T-helper 2 cell (primary cell): ENCODE measurements around the gene DDX42.
A peak's percentile ranks its signal among the peaks of the same experiment; 100 is the strongest.
"Not testable (repeated sequence)": the region's sequence is repeated elsewhere in the genome, so short reads cannot be mapped to it uniquely, and the experiment has no call there.

ENCODE experiments used
- DNase-seq, 5 experiments: peaks; one replicate each; pipeline versions ENCODE4 v3.0.0 to v3.0.0-alpha.2; 2012 to 2022

Gene DDX42

DNA sequence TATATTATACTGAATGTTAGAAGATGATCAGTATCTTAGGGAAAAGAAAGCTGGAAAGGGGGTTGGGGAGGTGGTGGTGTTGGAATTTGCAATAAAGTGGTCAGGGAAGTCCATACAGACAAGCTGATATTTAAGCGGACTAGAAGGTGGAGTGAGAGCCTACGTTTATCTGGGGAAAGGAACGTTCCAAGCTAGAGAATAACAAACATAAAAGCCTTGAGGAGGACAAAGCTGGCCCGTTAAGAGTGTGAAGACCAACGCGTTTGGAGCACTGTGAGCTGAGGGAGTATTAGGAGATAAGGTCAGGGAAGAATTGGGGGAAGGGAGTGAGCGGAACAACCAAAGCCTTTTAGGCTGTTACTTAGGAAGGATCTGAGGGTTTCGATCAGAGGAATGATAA is 1.4 kb downstream of the DDX42 start:
- no peak for DNase-seq

DNA sequence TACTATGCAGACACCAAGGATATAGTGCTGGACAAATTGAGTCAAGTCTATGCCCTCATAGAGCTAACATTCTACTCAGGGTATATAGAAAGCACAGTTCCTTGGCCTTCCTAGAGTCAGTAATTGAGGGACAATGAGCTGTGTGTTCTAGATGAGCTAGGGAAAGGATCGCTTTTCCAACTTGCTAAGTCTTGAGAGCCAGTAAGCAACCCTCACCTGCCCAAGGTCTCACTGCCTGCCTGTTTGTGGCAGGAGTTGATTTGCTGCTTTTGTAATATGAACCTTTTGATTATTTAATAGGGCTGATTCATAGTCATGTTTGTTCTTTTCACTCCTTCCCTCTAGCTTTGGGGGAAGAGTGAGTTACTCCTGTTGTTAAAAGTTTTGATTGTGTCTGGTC is 6.5 kb downstream of the DDX42 start:
- no peak for DNase-seq

DNA sequence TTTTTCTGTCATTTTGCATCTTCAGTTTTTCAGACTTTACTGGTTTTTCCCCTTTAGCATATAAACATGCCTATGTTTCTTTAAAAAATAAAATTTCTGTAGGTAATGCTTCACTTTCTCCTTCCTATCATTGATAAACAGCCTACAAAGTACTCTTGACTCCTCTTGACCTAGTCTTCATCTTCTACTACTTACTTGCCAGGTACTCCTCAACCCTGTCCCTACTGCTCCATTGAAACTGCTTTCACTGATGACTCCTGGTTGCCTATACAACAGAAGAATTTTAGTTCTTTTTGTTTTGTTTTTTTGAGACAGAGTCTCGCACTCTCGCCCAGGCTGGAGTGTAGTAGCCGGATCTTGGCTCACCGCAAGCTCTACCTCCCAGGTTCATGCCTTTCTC is 7.0 kb downstream of the DDX42 start:
- no peak for DNase-seq

DNA sequence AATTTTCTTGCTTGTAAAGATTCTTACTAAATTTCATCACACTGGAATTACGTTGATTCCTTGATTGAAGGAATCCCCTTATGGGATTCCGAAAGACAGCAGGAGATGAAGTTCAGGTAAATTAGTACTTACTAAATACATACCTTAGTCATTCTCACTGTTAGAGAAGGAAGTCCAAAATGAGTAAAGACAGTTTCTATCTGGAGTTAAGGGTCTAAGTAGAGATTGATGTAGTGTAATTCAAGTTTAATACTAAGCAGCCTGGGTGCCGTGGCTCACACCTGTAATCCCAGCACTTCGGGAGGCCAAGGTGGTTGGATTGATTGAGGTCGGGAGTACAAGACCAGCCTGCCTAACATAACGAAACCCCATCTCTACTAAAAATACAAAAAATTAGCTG is 9.6 kb downstream of the DDX42 start:
- no peak for DNase-seq

DNA sequence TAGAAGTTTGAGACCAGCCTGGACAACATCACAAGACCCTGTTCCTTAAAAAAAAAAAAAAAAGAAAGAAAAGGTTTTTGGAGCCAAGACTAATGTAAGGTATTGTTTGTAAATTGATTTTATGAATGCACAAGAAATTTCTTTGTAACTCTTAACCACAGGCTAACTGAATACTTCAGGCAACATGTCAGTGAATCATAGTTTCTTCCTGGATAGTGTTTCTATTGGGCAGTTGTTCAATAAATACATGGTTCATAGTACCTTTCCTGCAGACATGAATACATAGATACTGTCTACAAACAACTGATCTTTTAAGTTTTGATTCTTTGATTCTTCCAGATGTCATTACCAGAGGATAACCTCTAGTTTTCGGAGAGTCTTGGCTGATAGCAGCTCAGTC is 11.6 kb downstream of the DDX42 start:
- DNase-seq: no peak

DNA sequence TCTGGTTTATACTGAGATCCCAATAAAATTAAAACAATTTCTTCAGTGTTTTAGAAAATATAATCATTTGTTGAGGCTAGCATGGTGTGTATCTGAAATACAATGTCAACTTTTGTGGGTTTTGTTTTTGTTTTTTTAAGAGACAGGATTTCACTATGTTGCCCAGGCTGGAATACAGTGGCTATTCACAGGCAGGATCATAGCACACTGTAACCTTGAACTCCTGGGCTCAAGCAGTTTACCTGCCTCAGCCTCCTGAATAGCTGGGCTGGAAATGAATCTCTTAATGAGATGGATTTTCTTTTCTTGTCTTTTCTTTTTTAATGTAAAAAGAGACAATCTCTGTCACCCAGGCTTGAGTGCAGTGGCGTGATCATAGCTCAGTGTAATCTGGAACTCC is 12.1 kb downstream of the DDX42 start:
- no peak for DNase-seq

DNA sequence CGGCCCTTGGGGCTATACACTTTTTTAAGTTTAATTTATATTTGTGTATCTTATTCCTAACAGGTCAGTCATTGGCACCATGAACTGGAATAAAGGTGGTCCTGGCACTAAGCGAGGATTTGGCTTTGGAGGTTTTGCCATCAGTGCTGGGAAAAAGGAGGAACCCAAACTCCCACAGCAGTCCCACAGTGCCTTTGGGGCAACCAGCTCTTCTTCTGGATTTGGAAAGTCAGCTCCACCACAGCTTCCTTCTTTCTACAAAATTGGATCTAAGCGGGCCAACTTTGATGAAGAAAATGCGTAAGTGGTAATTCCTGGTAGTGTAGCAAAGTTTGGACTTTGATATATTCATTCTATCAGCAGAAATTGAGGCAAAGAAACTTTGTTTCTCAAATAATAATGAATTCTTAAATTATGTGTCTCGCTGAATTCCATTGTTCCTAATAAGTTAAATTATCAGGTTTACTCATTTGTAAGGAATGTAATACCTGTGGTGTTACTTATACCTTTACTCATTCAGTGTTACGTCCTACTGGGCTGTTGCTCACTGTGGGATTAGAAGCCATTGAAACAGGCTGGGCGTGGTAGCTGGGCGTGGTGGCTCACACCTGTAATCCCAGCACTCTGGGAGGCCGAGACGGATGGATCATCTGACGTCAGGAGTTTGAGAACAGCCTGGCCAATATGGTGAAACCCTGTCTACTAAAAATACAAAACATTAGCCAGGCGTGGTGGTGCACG is 13.2 kb downstream of the DDX42 start:
- DNase-seq: no peak

DNA sequence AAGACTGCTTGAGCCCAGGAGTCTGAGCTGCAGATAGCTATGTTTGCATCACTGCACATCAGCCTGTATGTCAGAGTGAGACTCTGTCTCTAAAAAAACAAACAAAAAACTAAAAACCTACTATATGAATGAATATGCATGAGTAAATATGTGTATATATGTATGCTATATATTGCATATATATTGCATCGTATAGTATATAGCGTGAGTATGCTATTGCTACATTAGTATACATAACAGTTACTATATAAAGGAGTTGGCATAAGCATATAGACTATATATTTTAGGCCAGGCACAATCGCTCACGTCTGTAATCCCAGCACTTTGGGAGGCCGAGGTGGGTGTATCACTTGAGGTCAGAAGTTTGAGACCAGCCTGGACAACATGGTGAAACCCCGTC is 16.1 kb downstream of the DDX42 start:
- DNase-seq: no peak

DNA sequence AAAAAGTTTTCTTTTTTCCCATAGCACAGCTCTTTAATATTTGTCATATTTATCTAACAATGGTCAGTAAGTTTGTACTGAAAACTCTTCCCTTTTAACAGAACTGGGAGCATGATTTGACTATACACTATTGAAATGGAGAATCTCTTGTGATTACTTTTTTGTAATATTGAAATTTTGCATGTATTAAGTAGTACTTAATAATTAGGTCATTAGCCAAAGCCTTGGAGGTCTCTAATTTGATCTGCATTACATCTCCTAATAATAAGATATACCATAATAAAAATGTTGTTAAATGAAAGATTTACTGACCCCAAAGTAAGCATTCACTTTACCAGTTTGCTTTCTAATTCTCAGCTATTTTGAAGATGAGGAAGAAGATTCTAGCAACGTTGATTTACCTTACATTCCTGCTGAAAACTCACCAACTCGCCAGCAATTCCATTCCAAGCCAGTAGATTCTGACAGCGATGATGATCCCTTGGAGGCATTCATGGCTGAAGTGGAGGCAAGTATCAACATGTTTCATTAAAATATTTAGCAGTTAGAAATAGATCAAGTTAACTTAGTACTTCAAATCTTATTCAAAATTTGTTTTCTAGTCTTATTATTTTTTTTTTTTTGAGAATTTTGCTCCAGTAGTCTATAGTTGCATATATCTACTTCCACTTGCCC is 18.2 kb downstream of the DDX42 start:
- DNase-seq: no peak

DNA sequence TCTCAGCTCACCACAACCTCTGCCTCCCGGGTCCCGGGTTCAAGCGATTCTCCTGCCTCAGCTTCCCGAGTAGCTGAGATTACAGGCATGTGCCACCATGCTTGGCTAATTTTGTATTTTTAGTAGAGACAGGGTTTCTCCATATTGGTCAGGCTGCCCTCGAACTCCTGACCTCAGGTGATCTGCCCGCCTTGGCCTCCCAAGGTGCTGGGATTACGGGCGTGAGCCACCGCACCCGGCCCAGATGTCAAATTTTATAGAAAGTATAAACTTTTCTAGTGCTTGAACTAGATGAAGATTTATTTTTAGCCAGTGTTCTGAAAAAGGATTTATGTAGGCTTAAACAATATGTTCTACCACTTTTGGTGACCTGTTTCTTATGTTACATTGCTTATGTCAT is 22.4 kb downstream of the DDX42 start:
- DNase-seq: not testable (repeated sequence)

DNA sequence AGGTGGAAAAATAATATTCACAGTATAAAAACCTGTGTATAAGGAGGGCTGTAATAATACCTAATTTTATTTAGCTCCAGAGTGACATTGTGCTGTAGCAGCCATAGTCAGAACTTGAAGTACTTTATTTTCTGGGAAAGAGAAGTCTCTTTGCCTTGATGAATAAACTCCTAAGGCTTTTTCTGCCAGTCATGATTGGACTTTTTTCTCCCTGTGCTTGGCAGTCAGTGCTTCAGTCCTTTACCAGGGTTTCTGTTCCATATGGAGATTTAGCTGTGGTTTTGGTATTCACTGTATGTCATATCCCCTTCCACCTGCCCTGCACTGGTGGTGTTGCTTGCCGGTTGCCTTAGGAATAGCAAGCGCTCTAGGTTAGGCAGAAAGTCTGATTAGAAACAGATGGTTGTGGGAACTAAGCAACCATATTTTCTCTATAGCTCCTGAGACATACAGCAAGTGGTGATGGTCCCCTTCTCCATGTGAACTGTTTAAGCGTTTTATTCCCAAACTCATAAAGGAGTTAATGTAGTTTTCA is 24.7 kb downstream of the DDX42 start:
- no peak for DNase-seq

DNA sequence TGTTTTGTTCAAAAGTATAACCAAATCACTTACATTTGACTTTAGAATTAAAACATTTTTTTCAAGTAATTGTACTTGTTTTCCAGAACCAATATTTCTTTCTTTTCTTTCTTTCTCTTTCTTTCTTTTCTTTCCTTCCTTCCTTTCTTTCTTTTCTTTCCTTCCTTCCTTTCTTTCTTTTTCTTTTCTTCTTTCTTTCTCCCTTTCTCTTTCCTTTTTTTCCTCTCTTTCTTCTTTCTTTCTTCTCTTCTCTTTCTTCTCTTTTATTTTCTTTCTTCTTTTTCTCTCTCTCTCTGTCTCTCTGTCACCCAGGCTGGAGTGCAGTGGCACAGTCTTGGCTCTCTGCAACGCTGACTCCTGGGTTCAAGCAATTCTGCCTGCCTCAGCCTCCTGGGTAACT is 26.8 kb downstream of the DDX42 start:
- no peak for DNase-seq

DNA sequence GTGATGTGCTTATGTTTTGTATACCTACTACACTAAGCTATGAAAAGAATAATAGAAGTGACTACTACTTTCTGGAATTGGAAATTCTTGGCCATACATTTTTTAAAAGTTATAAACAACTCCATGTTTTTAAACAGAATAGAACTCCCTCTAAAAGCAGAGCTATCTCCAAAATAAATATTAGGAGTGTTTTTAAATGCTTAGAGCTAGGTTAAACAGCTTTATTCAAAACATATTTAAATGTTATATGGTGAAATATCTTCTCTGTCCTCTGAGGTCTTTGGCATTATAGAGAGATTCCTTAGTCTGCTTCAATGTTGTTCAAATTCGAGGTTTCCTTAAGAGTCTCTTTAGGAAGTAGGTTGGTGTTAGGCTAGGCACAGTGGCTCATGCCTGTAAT is 30.4 kb downstream of the DDX42 start:
- no peak for DNase-seq

DNA sequence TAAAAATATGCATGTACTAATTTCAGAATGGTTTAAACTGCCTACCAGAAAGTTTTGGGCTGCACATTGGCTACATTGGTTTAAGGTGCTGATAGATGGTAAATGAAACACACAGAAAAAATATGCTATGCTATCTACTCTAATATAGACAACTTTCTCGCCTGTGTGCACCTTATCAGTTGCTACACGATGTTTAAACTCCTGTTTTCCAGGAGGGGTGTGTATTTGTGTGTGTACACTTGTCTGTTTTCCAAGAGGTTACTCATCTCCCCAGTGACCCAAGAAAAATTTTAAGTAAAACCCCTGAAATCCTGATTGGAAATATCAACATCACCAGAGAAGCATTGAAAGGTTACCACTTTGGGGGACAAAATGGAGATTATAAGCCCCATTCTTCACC is 31.6 kb downstream of the DDX42 start:
- no peak for DNase-seq

DNA sequence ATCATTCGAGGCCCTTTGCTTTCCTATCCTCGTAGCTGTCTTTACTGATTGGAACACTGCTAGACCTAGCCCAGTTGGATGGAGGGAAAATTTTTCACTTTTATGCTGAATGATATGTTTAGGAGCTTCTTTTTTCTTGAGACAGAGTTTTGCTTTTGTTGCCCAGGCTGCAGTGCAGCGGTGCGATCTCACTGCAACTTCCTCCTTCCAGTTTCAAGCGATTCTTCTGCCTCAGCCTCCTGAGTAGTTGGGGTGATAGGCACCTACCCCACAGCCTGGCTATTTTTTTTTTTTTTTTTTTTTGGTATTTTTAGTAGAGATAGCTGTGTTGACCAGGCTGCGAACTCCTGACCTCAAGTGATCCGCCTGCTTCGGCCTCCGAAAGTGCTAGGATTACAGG is 36.0 kb downstream of the DDX42 start:
- DNase-seq: no peak

DNA sequence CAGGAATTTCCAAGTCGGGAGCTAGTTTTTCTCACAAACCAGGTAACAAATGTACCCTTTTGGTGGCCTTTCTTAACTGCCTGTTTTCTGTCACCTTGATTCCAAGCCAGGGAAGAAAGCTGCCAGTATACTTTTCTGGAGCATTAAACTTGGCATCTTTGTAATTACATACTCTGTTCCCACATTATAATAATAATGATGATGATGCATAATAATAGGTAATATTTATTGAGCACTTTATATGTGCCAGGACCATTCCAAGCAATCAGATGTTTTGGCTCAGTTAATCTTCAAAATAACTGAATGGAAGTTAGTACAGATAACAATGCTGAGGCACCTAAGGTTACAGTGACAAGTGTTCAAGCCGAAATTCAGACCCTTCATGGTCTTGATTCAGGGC is 42.2 kb downstream of the DDX42 start:
- no peak for DNase-seq

DNA sequence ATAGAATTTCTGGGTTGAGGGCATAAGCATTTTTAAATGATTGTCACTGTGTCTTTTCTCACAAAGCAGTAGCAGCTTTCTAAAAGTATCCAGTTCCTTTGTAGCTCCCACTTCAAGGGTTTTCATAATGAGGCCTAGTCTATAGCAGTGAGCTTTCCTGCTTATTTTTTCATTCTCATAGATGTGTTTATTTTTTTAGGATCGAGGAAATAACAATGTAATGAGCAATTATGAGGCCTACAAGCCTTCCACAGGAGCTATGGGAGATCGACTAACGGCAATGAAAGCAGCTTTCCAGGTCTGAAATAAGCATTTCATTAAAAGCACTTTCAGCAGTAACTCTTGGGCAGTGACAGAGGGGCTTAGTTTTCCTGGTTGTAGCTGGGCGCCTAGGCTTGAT is 42.7 kb downstream of the DDX42 start:
- DNase-seq: no peak

DNA sequence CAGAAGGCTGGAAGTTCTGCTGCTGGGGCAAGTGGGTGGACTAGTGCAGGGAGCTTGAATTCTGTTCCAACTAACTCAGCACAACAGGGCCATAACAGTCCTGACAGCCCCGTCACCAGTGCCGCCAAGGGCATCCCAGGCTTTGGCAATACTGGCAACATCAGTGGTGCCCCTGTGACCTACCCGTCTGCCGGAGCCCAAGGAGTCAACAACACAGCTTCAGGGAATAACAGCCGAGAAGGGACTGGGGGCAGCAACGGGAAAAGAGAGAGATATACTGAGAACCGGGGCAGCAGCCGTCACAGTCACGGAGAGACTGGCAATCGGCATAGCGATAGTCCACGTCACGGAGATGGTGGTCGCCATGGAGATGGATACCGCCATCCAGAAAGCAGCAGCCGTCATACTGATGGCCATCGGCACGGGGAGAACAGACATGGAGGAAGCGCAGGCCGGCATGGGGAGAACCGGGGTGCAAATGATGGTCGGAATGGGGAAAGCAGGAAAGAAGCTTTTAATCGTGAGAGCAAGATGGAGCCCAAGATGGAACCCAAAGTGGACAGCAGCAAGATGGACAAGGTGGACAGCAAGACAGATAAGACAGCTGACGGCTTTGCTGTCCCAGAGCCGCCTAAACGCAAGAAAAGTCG is 43.9 kb downstream of the DDX42 start:
- no peak for DNase-seq

DNA sequence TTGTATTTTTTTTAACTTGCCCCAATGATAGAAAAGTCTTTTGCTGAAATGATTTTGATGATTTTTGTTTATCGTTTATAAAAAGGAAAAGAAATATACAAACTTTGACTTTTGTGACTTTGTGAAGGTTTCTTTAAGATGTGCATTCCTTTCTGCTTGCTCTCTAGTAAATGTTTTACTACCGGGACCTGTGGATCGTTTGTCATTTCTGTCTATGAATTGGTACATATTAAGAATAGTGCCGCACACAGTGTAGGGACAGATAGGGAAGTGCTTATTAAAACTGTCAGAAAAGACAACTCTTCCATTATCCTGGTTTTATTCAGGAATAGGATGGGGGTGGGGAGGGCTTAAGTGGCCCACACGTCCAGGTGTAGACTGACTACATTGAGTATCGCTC is 45.2 kb downstream of the DDX42 start:
- no peak for DNase-seq

DNA sequence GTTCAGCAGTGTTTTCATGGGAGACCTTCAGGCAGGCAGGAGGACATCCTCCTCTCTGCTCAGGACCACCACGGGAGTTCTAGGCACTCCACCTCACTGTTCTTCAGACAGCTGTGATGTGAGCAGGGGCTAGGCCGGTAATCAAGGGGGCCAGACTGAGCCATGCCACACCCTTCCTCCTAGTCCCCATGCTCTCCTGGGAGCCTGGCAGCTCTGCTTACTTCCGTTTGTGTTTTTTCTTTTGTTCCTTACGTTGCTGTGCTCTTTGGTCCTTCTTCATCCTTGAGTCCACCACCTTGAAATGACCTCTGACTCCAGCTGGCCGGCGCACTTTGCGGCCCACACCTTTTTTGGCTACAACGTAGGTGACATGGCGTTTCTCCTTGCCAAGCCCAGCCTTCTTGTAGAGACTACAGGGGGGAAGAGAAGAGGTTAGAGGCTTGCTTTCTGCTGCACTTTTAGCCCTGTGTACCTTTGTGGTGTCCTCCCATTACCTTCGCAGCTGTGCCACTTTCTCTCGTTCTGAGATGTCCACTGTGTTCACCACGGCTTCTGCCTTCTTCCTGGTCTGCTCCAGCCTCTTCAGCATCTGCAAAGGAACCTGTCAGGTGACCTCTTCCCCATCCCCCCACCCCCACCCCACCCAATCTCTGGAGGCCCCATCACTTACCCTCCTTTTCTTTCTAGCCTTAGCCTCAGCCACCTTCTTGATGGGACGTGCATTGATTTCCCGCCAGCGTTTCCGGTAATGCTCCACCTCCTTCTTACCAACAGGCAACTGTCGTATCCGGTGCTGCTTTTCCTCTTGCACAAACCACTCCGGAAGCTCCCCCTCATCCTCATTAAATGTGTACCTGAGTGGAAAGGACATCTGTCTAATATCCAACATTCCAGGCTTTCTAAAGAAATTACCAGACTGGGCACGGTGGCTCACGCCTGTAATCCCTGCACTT is 45.9 kb downstream of the DDX42 start:
- DNase-seq: peak in 1 of 5 experiments; percentile 65

DNA sequence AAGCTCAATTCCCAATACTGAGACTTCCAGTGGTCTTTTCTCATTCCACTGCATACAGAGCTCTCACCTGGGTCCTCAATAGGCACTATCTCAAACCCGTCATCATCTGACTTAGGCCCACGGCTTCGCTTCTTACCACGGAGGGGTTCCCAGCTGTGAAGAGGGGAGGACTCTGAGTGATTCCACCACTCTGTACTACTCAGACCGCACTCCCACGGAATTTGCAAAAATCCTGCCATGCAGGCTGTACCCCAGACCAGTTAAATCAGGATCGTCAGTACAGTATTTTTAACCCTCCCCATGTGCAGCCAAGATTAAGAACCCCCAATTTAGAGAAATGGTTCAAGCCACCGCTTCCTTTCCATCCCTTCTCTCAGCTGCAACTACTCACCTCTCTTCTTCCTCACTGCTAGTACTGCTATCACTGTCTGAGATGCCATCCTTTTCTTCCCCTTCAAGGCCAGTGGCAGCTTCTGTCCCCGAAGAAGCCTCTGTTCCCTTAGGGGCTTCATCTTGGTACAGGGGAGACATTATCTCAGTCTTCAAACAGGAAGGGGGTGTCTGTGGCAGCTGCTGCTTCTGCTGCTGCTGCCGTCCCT is 47.1 kb downstream of the DDX42 start:
- peak in 1 of 5 experiments; percentile 31 for DNase-seq

DNA sequence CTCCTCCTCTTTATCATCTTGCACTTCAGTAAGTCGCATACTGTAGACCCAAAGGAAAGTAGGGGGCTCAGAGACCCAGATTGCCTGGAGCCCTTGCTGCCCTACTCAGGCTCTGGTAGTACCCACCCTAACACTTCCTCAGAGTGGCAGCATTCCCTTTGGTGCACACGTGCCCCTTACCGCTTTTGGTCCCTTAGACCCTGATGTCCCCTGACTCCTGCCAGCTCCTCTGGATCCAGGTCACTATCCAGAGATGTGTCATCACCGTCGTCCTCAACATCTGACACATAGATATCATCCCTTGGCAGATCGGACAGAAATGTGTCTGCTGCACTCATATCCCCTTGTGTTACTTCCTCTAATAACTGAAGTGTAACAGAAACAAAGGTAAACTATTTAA is 47.8 kb downstream of the DDX42 start:
- no peak for DNase-seq
